ENCODE data around the gene MLC1.

Gene MLC1

DNA sequence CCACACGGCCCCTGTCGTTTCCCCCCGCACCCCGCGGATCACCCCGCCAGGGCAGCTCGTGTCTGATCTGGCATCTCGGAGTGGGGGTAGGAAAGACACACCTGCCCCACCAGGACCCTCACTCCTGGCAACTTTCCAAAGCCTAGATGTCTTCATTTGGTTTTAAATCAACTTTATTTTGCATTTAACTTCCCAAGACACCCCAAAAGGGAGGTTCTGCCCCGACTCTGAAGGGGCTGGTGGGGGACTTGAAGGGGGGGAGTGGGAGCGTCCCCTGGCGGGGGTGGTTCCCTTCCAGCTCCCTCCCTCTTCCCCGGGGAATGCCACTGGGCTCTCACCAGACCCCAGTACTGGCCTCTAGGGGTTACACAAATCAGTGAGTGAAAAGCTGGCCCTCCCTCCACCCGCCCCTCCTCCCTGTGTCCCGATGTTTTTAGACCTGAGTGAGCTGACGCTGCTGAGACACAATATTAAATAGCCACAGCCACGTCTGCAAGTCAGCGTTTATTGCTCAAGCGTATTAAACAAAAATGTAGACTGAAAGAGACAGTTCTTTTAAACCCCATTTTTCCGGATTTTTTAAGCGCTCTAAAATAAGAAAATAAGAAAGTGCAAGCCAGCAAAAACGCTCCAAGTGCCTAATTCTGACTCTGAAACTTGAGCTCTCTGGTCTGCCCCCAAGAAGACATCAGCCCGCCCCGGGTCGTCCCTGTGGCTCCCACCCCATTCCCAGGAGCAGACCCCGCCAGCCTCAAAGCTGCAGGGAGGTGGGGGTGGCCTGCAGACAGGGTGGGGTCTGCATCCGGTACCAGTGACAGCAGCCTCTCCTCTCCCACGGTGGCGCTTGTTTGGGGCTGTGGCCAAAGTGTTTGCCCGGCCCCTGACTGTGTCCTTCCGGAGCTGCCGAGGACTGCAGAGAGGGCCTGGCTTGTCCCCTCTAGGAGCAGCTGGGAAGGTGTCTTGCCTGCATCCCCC is 26.0 kb downstream of the MLC1 start:
- in situ Hi-C loops (cut with MboI; ENCODE audit: low sequenced_read_pairs), result no loop called here

DNA sequence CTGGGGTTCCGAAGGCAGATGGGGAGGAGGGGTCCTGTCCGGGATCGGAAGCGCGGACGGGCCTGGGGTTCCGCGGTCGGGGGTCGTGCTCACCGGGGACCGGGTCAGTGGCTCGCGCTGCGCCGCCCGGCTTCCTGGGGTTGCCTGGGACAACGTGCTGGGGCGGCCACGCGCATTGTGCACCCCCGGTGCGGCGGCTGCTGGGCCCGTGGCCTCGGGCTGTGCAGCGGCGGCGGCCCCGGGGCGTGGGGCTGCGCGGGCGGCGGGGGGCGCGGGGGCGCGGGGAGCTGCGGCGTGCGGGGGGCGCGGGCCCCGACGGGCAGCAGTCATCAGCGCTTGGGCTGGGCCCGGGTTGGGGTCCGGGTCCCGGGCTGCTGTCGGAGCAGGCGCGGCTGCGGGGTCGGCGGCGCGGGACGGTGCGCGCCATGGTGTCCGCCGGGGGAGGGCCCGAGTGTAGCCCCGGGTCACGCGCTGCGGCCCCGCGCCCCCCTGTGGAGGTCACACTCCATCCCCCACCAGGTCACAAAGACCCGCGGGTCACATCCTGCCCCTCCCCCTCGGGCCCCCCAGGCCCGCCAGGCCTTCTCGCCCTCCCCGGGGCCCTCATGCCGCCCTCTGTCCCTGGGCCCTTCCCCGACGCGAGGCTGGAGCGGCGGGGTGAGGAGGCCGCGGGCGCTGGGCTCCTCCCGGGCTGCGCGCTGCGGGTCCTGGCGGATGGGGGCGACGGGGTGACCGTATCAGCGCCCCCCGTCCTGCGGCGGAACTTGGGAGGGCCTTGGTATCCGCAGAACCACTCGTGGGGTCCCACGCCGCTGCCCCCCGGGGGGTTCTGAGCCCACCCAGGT is 26.9 kb downstream of the MLC1 start, which contains the start of gene TTLL8:
Gene TTLL8 (minus strand): TSS at position 238 of the 845 bp plus-strand sequence.
- in situ Hi-C loops (cut with MboI; ENCODE audit: low sequenced_read_pairs), result no loop called here

DNA sequence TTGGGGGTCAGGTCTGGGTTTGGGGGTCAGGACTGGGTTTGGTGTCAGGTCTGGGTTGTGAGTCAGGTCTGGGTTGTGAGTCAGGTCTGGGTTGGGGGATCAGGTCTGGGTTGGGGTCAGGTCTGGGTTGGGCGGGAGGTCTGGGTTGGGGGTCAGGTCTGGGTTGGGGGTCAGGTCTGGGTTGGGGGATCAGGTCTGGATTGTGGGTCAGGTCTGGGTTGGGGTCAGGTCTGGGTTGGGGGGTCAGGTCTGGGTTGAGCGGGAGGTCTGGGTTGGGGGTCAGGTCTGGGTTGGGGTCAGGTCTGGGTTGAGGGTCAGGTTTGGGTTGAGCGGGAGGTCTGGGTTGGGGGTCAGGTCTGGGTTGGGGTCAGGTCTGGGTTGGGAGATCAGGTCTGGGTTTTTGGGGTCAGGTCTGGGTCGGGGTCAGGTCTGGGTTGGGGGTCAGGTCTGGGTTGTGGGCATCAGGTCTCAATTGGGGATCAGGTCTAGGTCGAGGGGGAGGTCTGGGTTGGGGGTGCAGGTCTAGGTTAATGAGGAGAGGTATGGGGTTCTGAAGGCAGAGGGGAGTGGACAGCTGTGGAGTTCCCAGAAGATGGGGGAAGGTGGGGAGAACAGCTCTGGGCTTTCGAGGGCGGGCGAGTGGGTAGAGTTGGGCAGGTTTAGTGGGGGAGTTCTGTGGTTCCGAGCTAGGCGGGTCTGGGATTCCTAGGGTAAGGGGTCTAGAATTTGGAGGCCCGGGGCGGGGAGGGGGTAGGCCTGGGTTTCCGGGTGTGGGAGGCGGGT is 27.8 kb downstream of the MLC1 start:
- in situ Hi-C loops (cut with MboI; ENCODE audit: low sequenced_read_pairs), result no loop called here

DNA sequence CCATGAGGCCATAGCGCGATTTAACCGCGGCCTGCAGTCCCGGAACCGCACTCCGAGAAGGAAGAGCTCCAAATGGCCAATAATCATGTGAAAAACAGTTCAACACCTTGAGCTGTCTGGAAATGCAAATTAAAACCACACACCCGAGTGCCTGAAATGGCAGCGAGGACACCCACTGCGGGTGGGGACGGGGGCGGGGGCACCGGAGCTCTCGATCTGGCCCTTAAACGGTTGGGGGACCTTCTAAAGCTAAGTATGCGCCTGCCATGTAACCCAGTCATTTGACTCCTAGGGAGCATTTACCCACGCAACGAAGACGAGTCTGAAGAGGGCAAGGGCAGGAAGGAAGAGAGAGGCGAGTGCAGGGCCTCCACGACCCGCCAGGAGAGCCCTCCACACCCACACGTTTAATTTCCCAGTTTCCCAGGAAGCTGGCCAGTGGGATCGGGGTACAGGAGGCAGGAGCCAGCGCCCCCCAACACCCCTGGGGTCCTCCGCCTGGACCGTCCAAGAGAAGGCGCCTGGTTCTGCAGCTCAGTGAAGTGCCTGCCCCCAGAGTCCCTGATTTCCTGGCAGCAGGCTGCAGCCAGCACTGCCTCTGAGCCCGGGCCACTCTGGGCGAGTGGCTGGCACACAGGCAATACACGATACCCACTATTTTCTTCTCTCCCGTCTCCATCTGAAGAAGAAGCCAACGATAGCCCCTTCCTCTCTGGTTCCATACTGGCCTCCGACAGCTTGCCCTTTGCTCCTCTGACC is 28.8 kb downstream of the MLC1 start:
- in situ Hi-C loops (cut with MboI; ENCODE audit: low sequenced_read_pairs), result no loop called here

- in situ Hi-C loops (cut with MboI; ENCODE audit: low sequenced_read_pairs), result no loop called here
Observed at GRCh38 chr22:50053861-50054260, 31.4 kb downstream of the MLC1 start.

DNA sequence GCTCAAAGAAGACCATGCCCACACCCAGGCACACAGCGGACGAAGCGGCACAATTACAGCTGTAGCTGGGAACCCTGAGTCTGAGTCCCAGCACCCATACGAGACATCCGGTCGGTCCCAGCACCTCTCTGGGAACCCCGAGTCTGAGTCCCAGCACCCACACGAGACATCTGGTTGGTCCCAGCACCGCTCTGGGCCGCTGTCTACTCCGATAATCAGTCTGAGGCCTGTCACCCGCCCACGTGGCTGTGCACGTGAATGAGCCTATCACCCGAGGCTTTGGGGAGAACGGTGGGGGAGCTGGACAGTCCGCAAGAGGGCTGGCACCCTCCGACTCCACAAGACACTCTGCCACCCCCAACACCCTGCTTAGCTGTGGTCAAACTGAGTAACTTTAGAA is 33.3 kb downstream of the MLC1 start:
- in situ Hi-C loops (cut with MboI; ENCODE audit: low sequenced_read_pairs), result no loop called here

DNA sequence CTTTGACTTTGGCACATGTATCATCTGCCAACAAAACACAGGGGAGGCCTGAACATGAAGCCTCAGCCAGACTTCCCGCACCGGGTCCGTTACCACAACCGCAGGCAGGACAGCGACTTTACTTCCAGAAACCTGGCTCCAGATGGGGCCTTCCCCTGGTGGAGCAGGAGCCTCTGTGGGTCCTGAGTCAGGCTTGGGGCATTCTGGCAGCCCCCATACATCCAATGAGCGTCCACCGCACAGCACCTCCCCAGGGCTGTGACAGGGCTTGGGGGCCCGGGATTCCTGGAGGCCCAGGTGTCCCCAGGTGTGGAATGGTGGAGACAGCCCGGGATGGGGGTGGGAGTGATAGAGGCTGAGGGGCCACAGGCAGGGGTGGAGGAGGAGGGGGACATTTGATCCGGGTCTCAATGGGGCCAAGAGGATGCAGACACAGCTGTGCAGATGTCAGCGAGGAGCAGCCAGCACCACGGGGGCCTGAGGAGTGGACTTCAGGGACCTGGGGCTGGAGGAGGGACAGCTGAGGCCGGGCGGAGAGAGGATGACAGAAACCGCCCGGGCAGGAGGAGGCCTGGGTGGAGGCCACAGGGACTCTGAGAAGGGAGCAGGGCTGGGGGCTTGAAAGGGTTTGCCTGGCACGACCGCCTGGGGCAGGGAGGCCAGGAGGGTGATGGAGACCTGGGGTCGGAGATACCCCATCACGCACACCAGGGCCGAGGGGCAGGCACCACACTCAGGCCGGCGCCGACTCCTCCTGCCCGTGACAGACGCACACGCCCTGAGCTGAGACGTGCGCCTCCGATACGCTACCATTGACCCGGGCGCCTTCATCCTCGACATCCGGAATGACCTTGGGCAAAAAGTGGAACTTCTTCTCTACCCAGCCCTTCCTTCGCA is 35.7 kb downstream of the MLC1 start:
- in situ Hi-C loops (cut with MboI; ENCODE audit: low sequenced_read_pairs), result no loop called here

- in situ Hi-C loops (cut with MboI; ENCODE audit: low sequenced_read_pairs), result no loop called here
Observed at GRCh38 chr22:50048836-50049235, 36.4 kb downstream of the MLC1 start.

DNA sequence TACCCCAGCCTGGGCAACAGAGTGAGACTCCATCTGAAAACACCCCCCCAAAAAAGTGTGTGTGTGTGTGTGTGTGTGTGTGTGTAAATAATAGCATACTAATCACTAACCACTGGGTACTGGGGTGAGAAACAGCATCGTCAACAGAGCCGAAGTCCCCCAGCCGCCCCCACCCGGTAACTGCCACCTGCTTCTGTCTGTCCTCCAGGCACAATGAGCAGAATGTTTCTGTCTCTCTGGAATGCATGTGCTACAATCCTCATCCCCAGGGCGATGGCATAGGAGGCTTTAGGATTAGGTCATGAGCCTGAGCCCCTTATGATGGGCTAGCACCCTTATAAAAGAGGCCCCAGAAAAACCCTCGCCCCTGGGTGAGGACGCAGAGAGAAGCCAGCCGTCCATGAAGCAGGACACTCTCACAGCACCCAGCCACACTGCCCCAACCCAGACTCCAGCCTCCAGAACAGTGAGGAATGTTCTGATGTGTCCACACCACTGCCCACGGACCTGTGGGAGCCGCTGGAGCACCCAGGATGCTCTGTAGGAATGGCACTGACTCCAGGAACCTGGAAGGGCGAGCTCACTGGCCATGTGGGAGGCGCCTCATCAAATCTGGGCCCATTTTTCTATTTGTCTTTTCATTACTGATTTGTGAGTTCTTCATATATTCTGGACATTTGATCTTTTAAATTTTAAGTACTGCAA is 37.0 kb downstream of the MLC1 start:
- in situ Hi-C loops (cut with MboI; ENCODE audit: low sequenced_read_pairs), result no loop called here

- in situ Hi-C loops (cut with MboI; ENCODE audit: low sequenced_read_pairs), result no loop called here
Observed at GRCh38 chr22:50047346-50047745, 37.9 kb downstream of the MLC1 start.

- in situ Hi-C loops (cut with MboI; ENCODE audit: low sequenced_read_pairs), result no loop called here
Observed at GRCh38 chr22:50046481-50047245, 38.6 kb downstream of the MLC1 start.

DNA sequence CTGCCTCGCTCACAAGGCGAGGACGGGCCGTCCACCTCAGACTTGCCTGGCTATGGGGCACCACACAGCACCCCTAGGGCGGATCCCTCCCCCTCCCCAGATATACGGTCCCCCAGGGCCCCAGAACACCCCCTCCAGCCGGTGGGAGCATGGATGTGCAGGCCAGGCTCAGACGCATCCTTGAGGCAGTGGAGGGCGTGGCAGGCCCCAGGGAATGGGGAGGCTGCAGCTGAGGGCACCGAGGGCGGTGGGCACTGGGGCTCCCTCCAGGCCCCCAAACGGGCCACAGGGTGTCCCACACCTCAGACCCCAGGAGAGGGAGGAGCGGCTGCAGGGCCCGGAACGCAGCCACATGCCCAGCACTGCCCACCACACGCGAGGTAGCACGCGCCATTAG is 39.2 kb downstream of the MLC1 start:
- in situ Hi-C loops (cut with MboI; ENCODE audit: low sequenced_read_pairs), result no loop called here

GRCh38 chr22:50045211-50046018 is 39.8 kb downstream of the MLC1 start:
- in situ Hi-C loops (cut with MboI; ENCODE audit: low sequenced_read_pairs), result no loop called here

DNA sequence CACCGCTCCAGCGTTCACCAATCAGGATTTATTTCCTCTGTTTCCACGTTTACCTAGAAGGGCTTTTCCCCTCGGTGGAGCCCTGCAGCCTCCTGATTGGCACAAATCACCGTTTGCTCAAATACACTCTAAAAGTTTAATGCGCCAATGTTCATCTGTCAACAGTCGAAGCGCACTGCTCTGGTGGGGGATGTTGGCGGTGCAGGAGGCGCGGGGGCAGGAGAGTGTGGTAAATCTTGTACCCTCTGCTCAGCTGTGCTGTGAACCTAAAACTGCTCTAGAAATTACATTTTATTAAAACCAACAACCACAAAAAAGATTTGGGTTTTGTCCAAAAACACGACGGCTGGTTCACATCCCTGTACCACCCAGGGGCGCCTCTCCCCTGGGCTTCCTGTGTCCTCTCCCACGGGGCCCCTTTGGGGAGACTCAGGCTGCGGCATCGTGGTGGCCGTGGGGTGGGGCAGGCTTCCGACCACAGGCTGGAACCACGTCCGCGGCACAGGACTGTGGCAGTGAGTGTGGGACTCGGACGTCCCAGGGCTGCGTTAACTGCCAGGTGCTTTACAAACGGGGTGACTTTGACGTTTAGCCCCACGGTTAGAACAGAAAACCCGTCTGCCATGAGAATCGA is 40.6 kb downstream of the MLC1 start:
- in situ Hi-C loops (cut with MboI; ENCODE audit: low sequenced_read_pairs), result no loop called here

- in situ Hi-C loops (cut with MboI; ENCODE audit: low sequenced_read_pairs), result no loop called here
Observed at GRCh38 chr22:50041361-50042065, 43.7 kb downstream of the MLC1 start.

- in situ Hi-C loops (cut with MboI; ENCODE audit: low sequenced_read_pairs), result no loop called here
Observed at GRCh38 chr22:50040717-50041116, 44.5 kb downstream of the MLC1 start.
